Measurements from ENCODE around the gene ENOPH1. TPM values are rescaled to one million over a fixed set of nuclear protein-coding genes. Genes with fewer than 3 reads are reported as not detected.

The ENOPH1 gene
- polyA plus RNA-seq, 1 donor from 2014 or later = 159 TPM

- Histone ChIP-seq H3K4me2 (ENCODE audit: low read length) (peak overlapping the region; percentile 83), H3K4me3 (ENCODE audit: low read length) (peak overlapping the region; percentile 82), H3K9me3 (ENCODE audit: low read length) (no peaks in the 10 kb centered on the region), H3K27ac (ENCODE audit: low read length) (peak overlapping the region; percentile 100), H3K9ac (ENCODE audit: low read length) (peak overlapping the region; percentile 99), H3K36me3 (ENCODE audit: insufficient read depth, low read length) (peaks cover 34% of the 10 kb centered on the region), H2AFZ (ENCODE audit: low read depth, low read length) (no peak overlapping the region), H3K9me2 (ENCODE audit: insufficient read depth, low read length) (no peaks in the 10 kb centered on the region), H4K20me1 (ENCODE audit: insufficient read depth) (peaks cover 47% of the 10 kb centered on the region), H3K79me2 (replicated peaks; ENCODE audit: insufficient read depth, low read length) (peaks cover 75% of the 10 kb centered on the region), H3K27me3 (ENCODE audit: insufficient read depth, low read depth, low read length) (no peaks in the 10 kb centered on the region), H3F3A (ENCODE audit: insufficient read depth, low read length, poor library complexity, severe bottlenecking) (peaks cover 3% of the 10 kb centered on the region)
- TF ChIP-seq EP300 (conservative IDR thresholded peaks at IDR 0.05; ENCODE audit: poor library complexity, severe bottlenecking) = no peak
- no peak for TF ChIP-seq SMC3 (conservative IDR thresholded peaks at IDR 0.05; ENCODE audit: poor library complexity)
- no peak for TF ChIP-seq TAF1 (IDR thresholded peaks at IDR 0.05; ENCODE audit: low read depth)
- TF ChIP-seq MXI1 (conservative IDR thresholded peaks at IDR 0.05; ENCODE audit: poor library complexity, severe bottlenecking) = peak; percentile 94
Measured at GRCh38 chr4:82428526-82428968, 1.8 kb upstream of the ENOPH1 start.

DNA sequence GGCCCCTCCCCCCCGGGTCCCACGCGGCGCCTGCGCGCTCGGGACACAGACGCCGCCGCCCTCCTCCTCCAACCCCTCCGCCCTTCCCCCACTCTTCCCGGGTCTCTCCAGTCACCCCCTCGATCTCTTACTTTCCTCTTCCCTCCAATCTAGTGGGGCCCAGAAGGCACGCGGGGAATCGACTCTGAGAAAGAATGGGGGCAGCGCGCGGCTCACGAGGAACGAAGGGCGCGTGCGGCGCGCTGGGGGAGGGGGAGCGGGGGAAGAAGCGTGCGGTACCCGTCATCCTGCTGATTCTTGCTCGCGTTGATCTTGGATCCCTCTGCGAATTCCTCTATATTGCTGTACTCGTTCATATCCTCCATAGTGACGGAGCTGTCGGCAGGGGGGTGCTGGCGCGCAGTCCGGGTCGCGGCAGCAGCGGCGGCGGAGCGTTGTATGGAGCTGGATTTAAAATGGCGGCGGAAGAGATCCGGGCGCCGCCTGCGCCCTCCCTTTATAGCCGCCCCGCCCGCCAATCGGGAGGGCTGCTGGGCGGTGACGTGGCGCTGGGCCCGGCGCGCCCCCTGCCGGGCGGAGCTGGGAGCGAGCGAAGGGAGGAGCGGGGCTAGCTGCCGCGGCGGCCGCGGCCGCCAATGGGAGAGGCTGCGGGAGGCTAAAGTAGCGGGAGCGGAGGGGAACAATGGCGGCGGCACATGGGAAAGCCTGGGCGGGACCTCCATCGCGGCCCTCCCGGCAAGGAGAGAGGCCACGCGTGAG, 1.2 kb upstream of the ENOPH1 start:
- Histone ChIP-seq H2AFZ (ENCODE audit: low read depth, low read length) (peak overlapping the region; percentile 83), H3K36me3 (ENCODE audit: insufficient read depth, low read length) (peaks cover 28% of the 10 kb centered on the region), H3F3A (ENCODE audit: insufficient read depth, low read length, poor library complexity, severe bottlenecking) (peaks cover 3% of the 10 kb centered on the region), H3K79me2 (replicated peaks; ENCODE audit: insufficient read depth, low read length) (peaks cover 75% of the 10 kb centered on the region), H3K9me2 (ENCODE audit: insufficient read depth, low read length) (no peaks in the 10 kb centered on the region), H3K9me3 (ENCODE audit: low read length) (no peaks in the 10 kb centered on the region), H3K27ac (ENCODE audit: low read length) (peak overlapping the region; percentile 100), H3K4me2 (ENCODE audit: low read length) (no peak overlapping the region), H3K9ac (ENCODE audit: low read length) (peak overlapping the region; percentile 100), H4K20me1 (ENCODE audit: insufficient read depth) (peaks cover 43% of the 10 kb centered on the region), H3K27me3 (ENCODE audit: insufficient read depth, low read depth, low read length) (no peaks in the 10 kb centered on the region), H3K4me3 (ENCODE audit: low read length) (peak overlapping the region; percentile 82)
- TF ChIP-seq POLR2AphosphoS5 (IDR thresholded peaks at IDR 0.05) = peak; percentile 97
- TF ChIP-seq EP300 (conservative IDR thresholded peaks at IDR 0.05; ENCODE audit: poor library complexity, severe bottlenecking) = peak; percentile 53
- TF ChIP-seq TAF1 (IDR thresholded peaks at IDR 0.05; ENCODE audit: low read depth) = peak; percentile 81
- peak; percentile 88 for TF ChIP-seq REST (IDR thresholded peaks at IDR 0.05; ENCODE audit: borderline replicate concordance)
- peak; percentile 39 for TF ChIP-seq RAD21 (conservative IDR thresholded peaks at IDR 0.05)
- TF ChIP-seq CTCF (IDR thresholded peaks at IDR 0.05; ENCODE audit: poor library complexity, severe bottlenecking) = peak; percentile 99
- no peak for TF ChIP-seq EZH2 (IDR thresholded peaks at IDR 0.05; ENCODE audit: borderline replicate concordance, insufficient read depth, low read length, poor library complexity, severe bottlenecking)
- peak; percentile 62 for TF ChIP-seq MXI1 (conservative IDR thresholded peaks at IDR 0.05; ENCODE audit: poor library complexity, severe bottlenecking)
- peak; percentile 46 for TF ChIP-seq SMC3 (conservative IDR thresholded peaks at IDR 0.05; ENCODE audit: poor library complexity)
